Measurements from ENCODE around the gene CBLB.

Gene CBLB

GRCh38 chr3:105845488-105845887 lies 23.3 kb downstream of the CBLB start:
- no peak for DNase-seq

- no peak for DNase-seq
These were observed 24.1 kb downstream of the CBLB start for GRCh38 chr3:105844704-105845103.

- DNase-seq, result no peak
These were observed 24.8 kb downstream of the CBLB start for GRCh38 chr3:105843994-105844393.

GRCh38 chr3:105842943-105843342 lies 25.9 kb downstream of the CBLB start:
- no peak for DNase-seq

GRCh38 chr3:105842449-105842848 lies 26.4 kb downstream of the CBLB start:
- no peak for DNase-seq

GRCh38 chr3:105837947-105838346 lies 30.9 kb downstream of the CBLB start:
- DNase-seq, result no peak

- no peak for DNase-seq
These were observed 31.6 kb downstream of the CBLB start for GRCh38 chr3:105837143-105837740.

GRCh38 chr3:105836533-105836932 lies 32.3 kb downstream of the CBLB start:
- DNase-seq, result no peak

GRCh38 chr3:105835606-105836005 lies 33.2 kb downstream of the CBLB start:
- DNase-seq, result no peak

- no peak for DNase-seq
These were observed 34.0 kb downstream of the CBLB start for GRCh38 chr3:105834768-105835167.

GRCh38 chr3:105832644-105833043 lies 36.2 kb downstream of the CBLB start:
- DNase-seq, result no peak

- DNase-seq, result no peak
These were observed 38.0 kb downstream of the CBLB start for GRCh38 chr3:105830836-105831235.

GRCh38 chr3:105829871-105830622 lies 38.8 kb downstream of the CBLB start:
- DNase-seq, result no peak

- DNase-seq, result no peak
These were observed 39.6 kb downstream of the CBLB start for GRCh38 chr3:105829229-105829628.

GRCh38 chr3:105828703-105829102 lies 40.1 kb downstream of the CBLB start:
- DNase-seq, result no peak

GRCh38 chr3:105827959-105828358 lies 40.9 kb downstream of the CBLB start:
- no peak for DNase-seq

GRCh38 chr3:105826778-105827634 lies 41.8 kb downstream of the CBLB start:
- DNase-seq, result no peak

GRCh38 chr3:105824129-105824528 lies 44.7 kb downstream of the CBLB start:
- DNase-seq, result no peak

GRCh38 chr3:105823149-105823867 lies 45.5 kb downstream of the CBLB start:
- no peak for DNase-seq

GRCh38 chr3:105822171-105823123 lies 46.4 kb downstream of the CBLB start:
- no peak for DNase-seq

- DNase-seq, result no peak
These were observed 47.4 kb downstream of the CBLB start for GRCh38 chr3:105821433-105821832.

- DNase-seq, result no peak
These were observed 52.0 kb downstream of the CBLB start for GRCh38 chr3:105816833-105817232.

All from activated gamma-delta T cell (primary cell).